T-cell (primary cell): ENCODE measurements around the gene RFNG. TPM values are rescaled to one million over a fixed set of nuclear protein-coding genes. Genes with fewer than 3 reads are reported as not detected.
"Not testable (repeated sequence)": the region's sequence is repeated elsewhere in the genome, so short reads cannot be mapped to it uniquely, and the experiment has no call there.

Source experiments
- ATAC-seq, 4 experiments: fragments of 200-7000 bp in 3 of 4; fragments of 150-1000 bp in 1 of 4; cut with Tn5 transposase; replicated peaks in 1 of 4; 1 replicate in 3 of 4; 2 replicates in 1 of 4; pipeline ENCODE4 v1.10.0; 2021; ENCODE audit warnings: moderate library complexity in 3 of 4, mild to moderate bottlenecking in 2 of 4, moderate number of reproducible peaks in 1 of 4
- CTCF ChIA-PET, 2 donors: fragments of 300-600 bp; sonication (Branson Sonifier 250); formaldehyde crosslinking; loops; one replicate each; lab custom pipeline; 2022; ENCODE audit warnings: antibody characterized with exemption in 2 of 2; lab: Charles Lee
- POLR2A ChIA-PET, 2 donors: fragments of 300-600 bp; sonication (Branson Sonifier 250); formaldehyde crosslinking; loops; one replicate each; lab custom pipeline; 2022; ENCODE audit warnings: antibody characterized with exemption in 2 of 2; lab: Charles Lee
- DNase-seq, 35 experiments: peaks; one replicate each; pipeline versions ENCODE4 v3.0.0 to v3.0.0-alpha.2; 2013 to 2023
- H3K27ac ChIP-seq: one replicate; pipeline ENCODE4 v1.5.1; 2013; ENCODE audit warnings: low read length
- H3K27me3 ChIP-seq, 2 experiments: replicated peaks in 1 of 2; 1 replicate in 1 of 2; 2 replicates in 1 of 2; pipeline versions ENCODE4 v1.6.1 to v1.7.0; 2013; ENCODE audit warnings: low read length in 1 of 2, mixed read lengths in 1 of 2; ENCODE audit not compliant: control insufficient read depth in 2 of 2, insufficient read depth in 2 of 2; ENCODE audit errors: extremely low read depth in 1 of 2
- H3K36me3 ChIP-seq, 2 donors: 1 replicate in 1 of 2; 2 replicates in 1 of 2; pipeline versions ENCODE4 v1.6.1 to v1.7.0; 2013; ENCODE audit warnings: low read length in 1 of 2; ENCODE audit not compliant: control insufficient read depth in 2 of 2, insufficient read depth in 1 of 2; ENCODE audit errors: extremely low read depth in 1 of 2
- H3K4me1 ChIP-seq, 2 experiments: 1 replicate in 1 of 2; 2 replicates in 1 of 2; pipeline versions ENCODE4 v1.6.1 to v1.7.0; 2013; ENCODE audit warnings: low read length in 2 of 2, mixed read lengths in 1 of 2; ENCODE audit not compliant: insufficient read depth in 2 of 2, control insufficient read depth in 1 of 2; ENCODE audit errors: extremely low read depth in 1 of 2
- H3K4me3 ChIP-seq, 2 donors: 1 replicate in 1 of 2; 2 replicates in 1 of 2; pipeline versions ENCODE4 v1.5.1 to v1.7.0; 2013; ENCODE audit warnings: mild to moderate bottlenecking in 2 of 2, low read length in 1 of 2, moderate library complexity in 1 of 2; ENCODE audit not compliant: control insufficient read depth in 1 of 2; ENCODE audit errors: extremely low read depth in 1 of 2
- H3K9me3 ChIP-seq: 2 replicates; pipeline ENCODE4 v1.7.0; 2013
- H3K27ac Mint-ChIP-seq, 2 donors: one replicate each; pipeline ENCODE4 v1.8.0; 2020 to 2021; ENCODE audit warnings: mild to moderate bottlenecking in 2 of 2, mixed read lengths in 2 of 2
- H3K27me3 Mint-ChIP-seq, 2 donors: one replicate each; pipeline ENCODE4 v1.8.0; 2021 to 2022; ENCODE audit warnings: mixed read lengths in 2 of 2
- H3K36me3 Mint-ChIP-seq: one replicate; pipeline ENCODE4 v1.8.0; 2021; ENCODE audit warnings: mixed read lengths
- H3K4me1 Mint-ChIP-seq, 3 donors: one replicate each; pipeline ENCODE4 v1.8.0; 2020 to 2022; ENCODE audit warnings: mixed read lengths in 3 of 3, mild to moderate bottlenecking in 1 of 3
- H3K4me3 Mint-ChIP-seq, 3 donors: one replicate each; pipeline ENCODE4 v1.8.0; 2020 to 2022; ENCODE audit warnings: mild to moderate bottlenecking in 3 of 3, mixed read lengths in 3 of 3, moderate library complexity in 3 of 3
- H3K9me3 Mint-ChIP-seq, 3 donors: one replicate each; pipeline ENCODE4 v1.8.0; 2020 to 2022; ENCODE audit warnings: mixed read lengths in 3 of 3
- WGBS: methylation state at CpG from one replicate; pipeline ENCODE4 v1.1.5; 2013; ENCODE audit warnings: missing lambda C conversion rate; ENCODE audit not compliant: insufficient coverage; 5-methylcytosine and 5-hydroxymethylcytosine counted together
- total RNA-seq, 35 experiments: library from RNA in 6 of 35; stranded (reverse) in 6 of 35; fragments of 120-200 nt in 1 of 35; gene quantifications; one replicate each; pipeline versions ENCODE4 v1.2.1 to v1.2.4 and lab custom pipeline; 2013 to 2026

RFNG gene
- total RNA-seq, 5 donors from 2014 or later (not counting 1 experiment from before 2014, with no cell fraction given): 31.5 to 38.6 (median 35.2) TPM

- CTCF ChIA-PET: no interaction called here
- no peak overlapping the region for H3K27ac ChIP-seq
- H3K9me3 Mint-ChIP-seq: no peaks in the 10 kb centered on the region
- H3K27ac Mint-ChIP-seq: no peak overlapping the region
- ATAC-seq: no peak
- H3K36me3 Mint-ChIP-seq: peaks cover 6% of the 10 kb centered on the region
- H3K36me3 ChIP-seq: no peaks in the 10 kb centered on the region
- no peak overlapping the region for H3K4me3 Mint-ChIP-seq
- peaks cover 5 to 10% (median 9%) of the 10 kb centered on the region in 3 donors for H3K4me1 Mint-ChIP-seq
- no peak for DNase-seq
- H3K4me3 ChIP-seq: no peak overlapping the region
- no peaks in the 10 kb centered on the region for H3K9me3 ChIP-seq
- no peaks in the 10 kb centered on the region for H3K27me3 Mint-ChIP-seq
- H3K4me1 ChIP-seq: peaks cover 3 to 6% of the 10 kb centered on the region in 2 experiments
- 72% methylated on average over 6 of the region's 9 CpGs for WGBS
- H3K27me3 ChIP-seq: no peaks in the 10 kb centered on the region
- POLR2A ChIA-PET: no interaction called here
These were observed 9.0 kb downstream of the RFNG start for GRCh38 chr17:82042649-82043048.

- peaks cover 7 to 14% (median 14%) of the 10 kb centered on the region in 3 donors for H3K4me1 Mint-ChIP-seq
- H3K9me3 Mint-ChIP-seq: no peaks in the 10 kb centered on the region
- H3K36me3 Mint-ChIP-seq: no peaks in the 10 kb centered on the region
These were observed 10.3 kb downstream of the RFNG start for GRCh38 chr17:82041144-82041814.

GRCh38 chr17:82039695-82040299 is 11.8 kb downstream of the RFNG start:
- Histone ChIP-seq H3K4me3 (no peak overlapping the region), H3K27ac (no peak overlapping the region), H3K9me3 (no peaks in the 10 kb centered on the region), H3K4me1 (peaks cover 8 to 23% of the 10 kb centered on the region in 2 experiments), H3K36me3 (peaks cover 0 to 5% of the 10 kb centered on the region in 2 donors), H3K27me3 (no peaks in the 10 kb centered on the region)
- Mint-ChIP-seq H3K4me3 (no peak overlapping the region), H3K9me3 (no peaks in the 10 kb centered on the region), H3K27me3 (no peaks in the 10 kb centered on the region), H3K4me1 (peaks cover 16 to 28% (median 27%) of the 10 kb centered on the region in 3 donors), H3K36me3 (peaks cover 6% of the 10 kb centered on the region), H3K27ac (peak overlapping the region in 1 of 2 donors; percentile 36)
- ATAC-seq: no peak
- ChIA-PET POLR2A (no interaction called here), CTCF (no interaction called here)
- WGBS: 91% methylated on average over 6 of the region's 8 CpGs
- no peak for DNase-seq

More at GRCh38 chr17:82041144-82041814, 10.3 kb downstream of the RFNG start:
- no peak overlapping the region for H3K27ac ChIP-seq
- ChIA-PET CTCF (interaction anchor here in 1 of 2 donors (0.5 kb wide), 1 partner anchor 492 kb away, joined by 5 read pairs; no protein-coding TSS in a partner anchor), POLR2A (no interaction called here)
- Mint-ChIP-seq H3K4me3 (no peak overlapping the region), H3K27me3 (no peaks in the 10 kb centered on the region), H3K27ac (no peak overlapping the region)
- no peak for DNase-seq
- peaks cover 7 to 14% of the 10 kb centered on the region in 2 experiments for H3K4me1 ChIP-seq
- no peaks in the 10 kb centered on the region for H3K9me3 ChIP-seq
- H3K4me3 ChIP-seq: no peak overlapping the region
- no peaks in the 10 kb centered on the region for H3K27me3 ChIP-seq
- WGBS: no CpG with 5 or more reads among the region's 17 CpGs
- no peak for ATAC-seq
- no peaks in the 10 kb centered on the region for H3K36me3 ChIP-seq

GRCh38 chr17:82038796-82039409 is 12.7 kb downstream of the RFNG start:
- DNase-seq, H3K4me3 ChIP-seq, H3K36me3 Mint-ChIP-seq, H3K9me3 ChIP-seq, H3K27ac ChIP-seq, ATAC-seq, H3K9me3 Mint-ChIP-seq, H3K27me3 Mint-ChIP-seq, H3K36me3 ChIP-seq, H3K27me3 ChIP-seq: not testable (repeated sequence)
- ChIA-PET CTCF (interaction anchor here in 1 of 2 donors (1.1 kb wide), 1 partner anchor 160 kb away, joined by 3 read pairs; no protein-coding TSS in a partner anchor), POLR2A (interaction anchor here in 1 of 2 donors (0.6 kb wide), 1 partner anchor 145 kb away, joined by 6 read pairs; no protein-coding TSS in a partner anchor)
- Mint-ChIP-seq H3K27ac (peak overlapping the region in 1 of 2 donors; percentile 22), H3K4me1 (peaks cover 16 to 28% (median 27%) of the 10 kb centered on the region in 3 donors), H3K4me3 (peak overlapping the region in 1 of 3 donors; percentile 12)
- H3K4me1 ChIP-seq: peaks cover 8 to 23% of the 10 kb centered on the region in 2 experiments
- WGBS: 78% methylated on average over 13 of the region's 16 CpGs

- Histone ChIP-seq H3K27me3 (no peaks in the 10 kb centered on the region), H3K4me3 (peak overlapping the region in 1 of 2 donors; percentile 59), H3K9me3 (no peaks in the 10 kb centered on the region), H3K27ac (no peak overlapping the region), H3K4me1 (peaks cover 8 to 23% of the 10 kb centered on the region in 2 experiments), H3K36me3 (peaks cover 0 to 5% of the 10 kb centered on the region in 2 donors)
- H3K9me3 Mint-ChIP-seq: no peaks in the 10 kb centered on the region
- H3K27me3 Mint-ChIP-seq: no peaks in the 10 kb centered on the region
- peak overlapping the region; percentile 82 to 88 (median 87) for H3K4me3 Mint-ChIP-seq
- ATAC-seq: no peak
- no peak for DNase-seq
- ChIA-PET POLR2A (interaction anchor here (0.5 to 1.0 kb wide), 3 partner anchors 15 to 99 kb away, joined by 4 to 6 read pairs (median 4); partner anchors contain the start of gene CENPX (in 1 of the 2)), CTCF (interaction anchor here in 1 of 2 donors (0.6 to 1.6 kb wide), 12 partner anchors 10 to 262 kb away, joined by 3 to 17 read pairs (median 4); partner anchors contain the start of genes CENPX and LRRC45)
- H3K4me1 Mint-ChIP-seq: peaks cover 16 to 30% (median 28%) of the 10 kb centered on the region in 3 donors
- WGBS: 4% methylated on average over 10 of the region's 10 CpGs
- H3K36me3 Mint-ChIP-seq: peaks cover 6% of the 10 kb centered on the region
- peak overlapping the region; percentile 90 to 93 for H3K27ac Mint-ChIP-seq
These were observed 13.8 kb downstream of the RFNG start for GRCh38 chr17:82037889-82038195.
